Panc1 (cell line): ENCODE data around the gene ZNF385C. TPM values are rescaled to one million over a fixed set of nuclear protein-coding genes. Genes with fewer than 3 reads are reported as not detected.

ENCODE experiments used
- ATAC-seq: fragments of 200-7000 bp; cut with Tn5 transposase; 2 replicates; pipeline ENCODE4 v1.9.1; 2020; ENCODE audit warnings: mild to moderate bottlenecking, moderate library complexity
- BruUV-seq: library from RNA; stranded (reverse); fragments of 400-500 nt; replicated peaks from 2 replicates; lab custom pipeline; 2021; lab: Mats Ljungman, UMichigan
- CTCF ChIA-PET: fragments of 300-600 bp; sonication (Branson Sonifier 250); formaldehyde crosslinking; loops from one replicate; lab custom pipeline; 2022; ENCODE audit warnings: antibody characterized with exemption; lab: Charles Lee
- POLR2A ChIA-PET: fragments of 300-600 bp; sonication (Branson Sonifier 250); formaldehyde crosslinking; loops from one replicate; lab custom pipeline; 2022; ENCODE audit warnings: antibody characterized with exemption; lab: Charles Lee
- DNase-seq: peaks from one replicate; pipeline ENCODE4 v3.0.0-alpha.2; 2010; ENCODE audit warnings: low read depth, low spot score
- H3K27ac ChIP-seq: 2 replicates; pipeline ENCODE4 v1.5.1; 2011; ENCODE audit warnings: mild to moderate bottlenecking, low read length, inconsistent platforms
- H3K27me3 ChIP-seq: fragments of 200-500 bp; sonication (Bioruptor generic); 2 replicates; pipeline ENCODE4 v1.6.0; 2014; ENCODE audit warnings: low read length, inconsistent platforms; ENCODE audit not compliant: control insufficient read depth, insufficient read depth
- H3K36me3 ChIP-seq: fragments of 200-500 bp; sonication (Bioruptor generic); 2 replicates; pipeline ENCODE4 v1.5.1; 2014; ENCODE audit warnings: inconsistent platforms, mild to moderate bottlenecking, low read length, moderate library complexity; ENCODE audit not compliant: control insufficient read depth, insufficient read depth
- H3K4me1 ChIP-seq: 2 replicates; pipeline ENCODE4 v1.5.1; 2011; ENCODE audit warnings: inconsistent platforms, mild to moderate bottlenecking, low read length, moderate library complexity; ENCODE audit not compliant: control insufficient read depth, insufficient read depth
- H3K4me3 ChIP-seq, 2 experiments: 2 replicates each; pipeline ENCODE4 v1.5.1; 2011 to 2012; ENCODE audit warnings: low read depth in 2 of 2, low read length in 2 of 2, mild to moderate bottlenecking in 2 of 2, inconsistent platforms in 1 of 2, moderate library complexity in 1 of 2
- H3K9me3 ChIP-seq: fragments of 200-500 bp; sonication (Bioruptor generic); 2 replicates; pipeline ENCODE4 v1.5.1; 2014; ENCODE audit warnings: low read depth, mild to moderate bottlenecking, inconsistent platforms, low read length, moderate library complexity; ENCODE audit not compliant: control insufficient read depth, insufficient read depth
- CTCF ChIP-seq: fragments of 450-650 bp; IDR thresholded peaks from 2 replicates; pipeline ENCODE4 v1.5.1; 2017; ENCODE audit warnings: mild to moderate bottlenecking
- POLR2AphosphoS5 ChIP-seq: IDR thresholded peaks from 2 replicates; pipeline ENCODE4 v1.6.1; 2012; ENCODE audit warnings: mild to moderate bottlenecking, low read depth, low read length, moderate library complexity
- SIN3A ChIP-seq: IDR thresholded peaks from 2 replicates; pipeline ENCODE4 v1.6.1; 2012; ENCODE audit warnings: low read depth, mild to moderate bottlenecking, low read length, moderate library complexity, borderline replicate concordance; ENCODE audit not compliant: insufficient read depth
- TCF7L2 ChIP-seq: IDR thresholded peaks from 2 replicates; pipeline ENCODE4 v1.6.1; 2011; ENCODE audit warnings: mild to moderate bottlenecking, low read depth, low read length, inconsistent platforms
- in situ Hi-C: cut with HindIII; loops from 2 replicates; pipeline ENCODE4 v1.10.0; 2016; ENCODE audit warnings: low sequenced_read_pairs, low pct_unique_long_range_greater_than_20kb
- intact Hi-C: fragments of 100-400 bp; cut with micrococcal nuclease; formaldehyde crosslinking; loops from one replicate; pipeline ENCODE4 v1.10.0; 2022; ENCODE audit not compliant: unreplicated experiment
- total RNA-seq: library from RNA; stranded (reverse); gene quantifications from one replicate; pipeline ENCODE4 v1.2.1, GENCODE V29; 2021; ENCODE audit not compliant: unreplicated experiment
- TF ChIP-seq, protein P1 (sequence below), 2 experiments: IDR thresholded peaks; 2 replicates each; pipeline ENCODE4 v1.6.1; 2011 to 2012; ENCODE audit warnings: low read depth in 2 of 2, control low read depth in 1 of 2, low read length in 1 of 2, mild to moderate bottlenecking in 1 of 2, moderate library complexity in 1 of 2; ENCODE audit not compliant: insufficient read depth in 1 of 2

The ZNF385C gene
- total RNA-seq, 1 experiment from 2014 or later: 0.21 TPM

GRCh38 chr17:42002792-42003301, 95.4 kb downstream of the ZNF385C start:
- POLR2A ChIA-PET: interaction anchor here (0.7 kb wide), 1 partner anchor 47 kb away, joined by 3 read pairs; no protein-coding TSS in a partner anchor
- Histone ChIP-seq H3K27me3 (no peaks in the 10 kb centered on the region), H3K36me3 (no peaks in the 10 kb centered on the region; the same call in 1 of the 2 replicates), H3K9me3 (no peaks in the 10 kb centered on the region), H3K27ac (no peak overlapping the region), H3K4me3 (no peak overlapping the region), H3K4me1 (no peaks in the 10 kb centered on the region)
- intact Hi-C loops (no loop called here), in situ Hi-C loops (no loop called here)
- no peak for ATAC-seq
- no TSS peak for BruUV-seq
- TF ChIP-seq POLR2AphosphoS5: no peak
- TF ChIP-seq CTCF: no peak
- no peak for TF ChIP-seq TCF7L2
- TF ChIP-seq SIN3A: no peak
- no peak for DNase-seq
- CTCF ChIA-PET: no interaction called here

DNA sequence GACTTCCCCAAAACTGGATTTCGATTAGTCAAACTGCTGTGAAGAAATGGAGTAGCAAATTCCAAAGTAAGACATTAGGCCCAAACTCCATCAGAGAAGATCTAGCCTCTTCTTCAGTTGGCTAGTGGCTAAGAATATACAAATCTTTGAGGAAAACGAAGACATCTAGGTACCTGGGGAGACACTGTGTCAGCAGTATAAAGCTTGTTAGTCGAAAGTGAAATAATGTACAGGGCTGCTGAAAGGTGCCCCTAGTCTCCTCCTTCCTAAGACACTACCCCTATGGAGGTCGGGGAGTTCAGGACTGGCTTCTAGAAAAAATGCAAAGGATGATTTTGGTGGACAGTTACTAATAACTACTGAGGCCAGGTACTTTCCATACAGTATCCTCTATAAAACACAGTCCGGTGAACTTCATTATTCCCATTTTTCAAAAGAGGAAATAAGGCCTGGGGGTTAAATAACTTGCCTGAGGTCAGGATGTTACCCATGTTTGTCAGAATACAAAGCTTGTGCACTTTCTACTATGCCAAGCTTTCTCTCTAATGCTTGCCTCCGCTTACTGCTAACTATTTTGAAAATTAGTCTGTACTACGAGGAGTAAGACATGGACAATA, 96.0 kb downstream of the ZNF385C start:
- no peak for TF ChIP-seq TCF7L2
- TF ChIP-seq, protein P1, sequence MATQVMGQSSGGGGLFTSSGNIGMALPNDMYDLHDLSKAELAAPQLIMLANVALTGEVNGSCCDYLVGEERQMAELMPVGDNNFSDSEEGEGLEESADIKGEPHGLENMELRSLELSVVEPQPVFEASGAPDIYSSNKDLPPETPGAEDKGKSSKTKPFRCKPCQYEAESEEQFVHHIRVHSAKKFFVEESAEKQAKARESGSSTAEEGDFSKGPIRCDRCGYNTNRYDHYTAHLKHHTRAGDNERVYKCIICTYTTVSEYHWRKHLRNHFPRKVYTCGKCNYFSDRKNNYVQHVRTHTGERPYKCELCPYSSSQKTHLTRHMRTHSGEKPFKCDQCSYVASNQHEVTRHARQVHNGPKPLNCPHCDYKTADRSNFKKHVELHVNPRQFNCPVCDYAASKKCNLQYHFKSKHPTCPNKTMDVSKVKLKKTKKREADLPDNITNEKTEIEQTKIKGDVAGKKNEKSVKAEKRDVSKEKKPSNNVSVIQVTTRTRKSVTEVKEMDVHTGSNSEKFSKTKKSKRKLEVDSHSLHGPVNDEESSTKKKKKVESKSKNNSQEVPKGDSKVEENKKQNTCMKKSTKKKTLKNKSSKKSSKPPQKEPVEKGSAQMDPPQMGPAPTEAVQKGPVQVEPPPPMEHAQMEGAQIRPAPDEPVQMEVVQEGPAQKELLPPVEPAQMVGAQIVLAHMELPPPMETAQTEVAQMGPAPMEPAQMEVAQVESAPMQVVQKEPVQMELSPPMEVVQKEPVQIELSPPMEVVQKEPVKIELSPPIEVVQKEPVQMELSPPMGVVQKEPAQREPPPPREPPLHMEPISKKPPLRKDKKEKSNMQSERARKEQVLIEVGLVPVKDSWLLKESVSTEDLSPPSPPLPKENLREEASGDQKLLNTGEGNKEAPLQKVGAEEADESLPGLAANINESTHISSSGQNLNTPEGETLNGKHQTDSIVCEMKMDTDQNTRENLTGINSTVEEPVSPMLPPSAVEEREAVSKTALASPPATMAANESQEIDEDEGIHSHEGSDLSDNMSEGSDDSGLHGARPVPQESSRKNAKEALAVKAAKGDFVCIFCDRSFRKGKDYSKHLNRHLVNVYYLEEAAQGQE (IDR thresholded peaks at IDR 0.05; ENCODE audit: insufficient read depth in 1 of 2, low read depth in 2 of 2, low read length in 1 of 2): no peak
- POLR2A ChIA-PET: interaction anchor here (0.6 kb wide), 1 partner anchor 69 kb away, joined by 11 read pairs; no protein-coding TSS in a partner anchor
- Histone ChIP-seq H3K27ac (no peak overlapping the region), H3K36me3 (no peaks in the 10 kb centered on the region; the same call in 1 of the 2 replicates), H3K27me3 (no peaks in the 10 kb centered on the region), H3K4me3 (no peak overlapping the region), H3K9me3 (no peaks in the 10 kb centered on the region), H3K4me1 (no peaks in the 10 kb centered on the region)
- ATAC-seq (no peak), DNase-seq (no peak)
- intact Hi-C loops (no loop called here), in situ Hi-C loops (no loop called here)
- BruUV-seq: no TSS peak
- CTCF ChIA-PET: no interaction called here

DNA sequence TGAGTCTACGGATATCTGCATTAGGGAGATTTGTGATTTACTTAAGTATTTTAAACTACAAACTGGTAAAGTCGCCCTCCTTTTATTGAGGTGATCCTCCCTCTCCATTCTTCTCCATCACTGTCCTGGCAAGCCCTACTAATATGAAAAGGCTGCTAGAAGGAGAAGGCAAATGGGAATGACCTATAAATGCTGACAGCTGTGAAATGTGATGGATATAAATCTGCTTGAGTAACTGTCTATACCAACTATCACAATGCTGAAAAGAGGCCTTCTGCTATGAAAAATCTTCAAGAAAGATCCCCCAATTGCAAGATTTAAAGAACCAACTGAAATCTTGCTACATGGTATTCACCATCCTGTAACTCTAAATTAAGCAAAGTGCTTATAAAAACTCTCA, 96.5 kb downstream of the ZNF385C start:
- no TSS peak for BruUV-seq
- H3K27me3 ChIP-seq: no peaks in the 10 kb centered on the region
- no peak overlapping the region for H3K27ac ChIP-seq
- POLR2A ChIA-PET: interaction anchor here (0.6 kb wide), 1 partner anchor 69 kb away, joined by 11 read pairs; no protein-coding TSS in a partner anchor
- no peaks in the 10 kb centered on the region; the same call in 1 of the 2 replicates for H3K36me3 ChIP-seq
- DNase-seq (no peak), ATAC-seq (no peak)
- no peaks in the 10 kb centered on the region for H3K4me1 ChIP-seq
- CTCF ChIA-PET: no interaction called here
- in situ Hi-C loops: no loop called here
- intact Hi-C loops: no loop called here
- no peaks in the 10 kb centered on the region for H3K9me3 ChIP-seq
- TF ChIP-seq POLR2AphosphoS5 (no peak), CTCF (no peak), TCF7L2 (no peak), SIN3A (no peak)
- TF ChIP-seq, protein P1 (IDR thresholded peaks at IDR 0.05; ENCODE audit: insufficient read depth in 1 of 2, low read depth in 2 of 2, low read length in 1 of 2): no peak
- no peak overlapping the region for H3K4me3 ChIP-seq
